Tibial artery (tissue), 4 donors: Measurements from ENCODE around the gene FPR1.

Source experiments
- DNase-seq, 2 donors: peaks; one replicate each; pipeline ENCODE4 v3.0.0-alpha.2; 2019
- H3K27ac ChIP-seq, 2 donors: fragments of 200-600 bp; sonication (generic) in 1 of 2; 1 replicate in 1 of 2; 2 replicates in 1 of 2; pipeline ENCODE4 v1.5.1; 2018 to 2019; ENCODE audit warnings: mild to moderate bottlenecking in 1 of 2
- H3K27me3 ChIP-seq, 2 donors: fragments of 200-600 bp; sonication (generic) in 1 of 2; one replicate each; pipeline versions ENCODE4 v1.5.1 to v1.6.0; 2016 to 2019
- H3K36me3 ChIP-seq, 3 donors: fragments of 200-600 bp; sonication (generic) in 2 of 3; one replicate each; pipeline ENCODE4 v1.5.1; 2016 to 2019; ENCODE audit warnings: mild to moderate bottlenecking in 2 of 3
- H3K4me1 ChIP-seq, 4 donors: fragments of 200-600 bp; sonication (generic) in 2 of 4; 1 replicate in 3 of 4; 2 replicates in 1 of 4; pipeline ENCODE4 v1.5.1; 2016 to 2019
- H3K4me3 ChIP-seq, 2 donors: fragments of 200-600 bp; sonication (generic) in 1 of 2; 1 replicate in 1 of 2; 2 replicates in 1 of 2; pipeline ENCODE4 v1.5.1; 2018 to 2019; ENCODE audit warnings: mild to moderate bottlenecking in 2 of 2
- H3K9me3 ChIP-seq, 3 donors: fragments of 200-600 bp; sonication (generic) in 1 of 3; one replicate each; pipeline ENCODE4 v1.5.1; 2016 to 2019
- CTCF ChIP-seq, 2 experiments: fragments of 200-600 bp in 1 of 2; fragments of 450-650 bp in 1 of 2; IDR thresholded peaks; one replicate each; pipeline ENCODE4 v1.5.1; 2017 to 2019; ENCODE audit warnings: antibody characterized with exemption in 2 of 2, mild to moderate bottlenecking in 1 of 2, moderate library complexity in 1 of 2
- intact Hi-C: fragments of 100-400 bp; cut with DNase I; formaldehyde crosslinking; loops from one replicate; pipeline ENCODE4 v1.15.0; 2023; ENCODE audit warnings: low total_unique reads

The FPR1 gene

GRCh38 chr19:51715850-51716249 is 35.8 kb downstream of the FPR1 start:
- Histone ChIP-seq H3K9me3 (no peaks in the 10 kb centered on the region), H3K27me3 (peaks cover 0 to 60% of the 10 kb centered on the region in 2 donors), H3K4me1 (peaks cover 0 to 10% (median 8%) of the 10 kb centered on the region in 4 donors), H3K27ac (no peak overlapping the region), H3K4me3 (no peak overlapping the region), H3K36me3 (no peaks in the 10 kb centered on the region)
- intact Hi-C loops = no loop called here
- DNase-seq = no peak
- TF ChIP-seq CTCF (IDR thresholded peaks at IDR 0.05) = no peak

GRCh38 chr19:51714848-51715247 is 36.8 kb downstream of the FPR1 start:
- no peak for DNase-seq
- no peak for TF ChIP-seq CTCF (IDR thresholded peaks at IDR 0.05)
- H3K4me3 ChIP-seq = no peak overlapping the region
- intact Hi-C loops = no loop called here
- no peak overlapping the region for H3K27ac ChIP-seq
- no peaks in the 10 kb centered on the region for H3K9me3 ChIP-seq
- H3K36me3 ChIP-seq = no peaks in the 10 kb centered on the region
- peaks cover 0 to 9% (median 7%) of the 10 kb centered on the region in 4 donors for H3K4me1 ChIP-seq
- H3K27me3 ChIP-seq = peaks cover 0 to 50% of the 10 kb centered on the region in 2 donors

- Histone ChIP-seq H3K36me3 (no peaks in the 10 kb centered on the region), H3K4me1 (no peaks in the 10 kb centered on the region), H3K4me3 (no peak overlapping the region), H3K27ac (no peak overlapping the region), H3K9me3 (no peaks in the 10 kb centered on the region), H3K27me3 (peaks cover 0 to 38% of the 10 kb centered on the region in 2 donors)
- no peak for DNase-seq
- no peak for TF ChIP-seq CTCF (IDR thresholded peaks at IDR 0.05)
- intact Hi-C loops = no loop called here
These were observed 38.1 kb downstream of the FPR1 start for GRCh38 chr19:51713319-51714285.

- Histone ChIP-seq H3K27me3 (peaks cover 0 to 27% of the 10 kb centered on the region in 2 donors), H3K4me1 (no peaks in the 10 kb centered on the region), H3K27ac (no peak overlapping the region), H3K9me3 (no peaks in the 10 kb centered on the region), H3K4me3 (no peak overlapping the region), H3K36me3 (no peaks in the 10 kb centered on the region)
- peak in 1 of 2 experiments; percentile 9 for TF ChIP-seq CTCF (IDR thresholded peaks at IDR 0.05)
- intact Hi-C loops = no loop called here
- DNase-seq = no peak
These were observed 39.1 kb downstream of the FPR1 start for GRCh38 chr19:51712461-51713081.

- intact Hi-C loops = no loop called here
These were observed 40.0 kb downstream of the FPR1 start for GRCh38 chr19:51711702-51712101.

More at GRCh38 chr19:51711702-51712101, 40.0 kb downstream of the FPR1 start:
- H3K27ac ChIP-seq = no peak overlapping the region
- no peak for DNase-seq
- no peaks in the 10 kb centered on the region for H3K9me3 ChIP-seq
- no peak overlapping the region for H3K4me3 ChIP-seq
- no peak for TF ChIP-seq CTCF (IDR thresholded peaks at IDR 0.05)
- no peaks in the 10 kb centered on the region for H3K4me1 ChIP-seq
- peaks cover 0 to 4% (median 2%) of the 10 kb centered on the region in 3 donors for H3K36me3 ChIP-seq
- H3K27me3 ChIP-seq = peaks cover 0 to 20% of the 10 kb centered on the region in 2 donors
